Osteocyte (in vitro differentiated cells): ENCODE data around the gene TP73. TPM values are rescaled to one million over a fixed set of nuclear protein-coding genes. Genes with fewer than 3 reads are reported as not detected.
A peak's percentile ranks its signal among the peaks of the same experiment; 100 is the strongest.

Source experiments
- DNase-seq: peaks from one replicate; pipeline ENCODE4 v3.0.0; 2021; ENCODE audit warnings: mixed read lengths; ENCODE audit not compliant: unreplicated experiment; ENCODE audit errors: extremely low spot score
- H3K27ac Mint-ChIP-seq: one replicate; pipeline ENCODE4 v1.8.0; 2021; ENCODE audit warnings: mild to moderate bottlenecking, mixed read lengths; ENCODE audit not compliant: unreplicated experiment
- H3K27me3 Mint-ChIP-seq: one replicate; pipeline ENCODE4 v1.8.0; 2021; ENCODE audit warnings: mixed read lengths; ENCODE audit not compliant: unreplicated experiment
- H3K36me3 Mint-ChIP-seq: one replicate; pipeline ENCODE4 v1.8.0; 2021; ENCODE audit warnings: mixed read lengths; ENCODE audit not compliant: unreplicated experiment
- H3K4me1 Mint-ChIP-seq: one replicate; pipeline ENCODE4 v1.8.0; 2021; ENCODE audit warnings: mixed read lengths; ENCODE audit not compliant: unreplicated experiment
- H3K4me3 Mint-ChIP-seq: one replicate; pipeline ENCODE4 v1.8.0; 2021; ENCODE audit warnings: mild to moderate bottlenecking, moderate library complexity, mixed read lengths; ENCODE audit not compliant: unreplicated experiment
- H3K9me3 Mint-ChIP-seq: one replicate; pipeline ENCODE4 v1.8.0; 2021; ENCODE audit warnings: mixed read lengths; ENCODE audit not compliant: unreplicated experiment
- CTCF ChIP-seq: fragments of 200-600 bp; sonication (generic); IDR thresholded peaks from 2 replicates; pipeline ENCODE4 v1.5.0; 2021; ENCODE audit warnings: antibody characterized with exemption, mild to moderate bottlenecking, moderate library complexity
- total RNA-seq: library from RNA; stranded (reverse); gene quantifications from 2 replicates; pipeline ENCODE4 v1.2.1, GENCODE V29; 2021

Gene TP73
- total RNA-seq, 1 donor from 2014 or later, result 0.24 TPM

- Mint-ChIP-seq H3K4me3 (no peak overlapping the region), H3K27ac (no peak overlapping the region), H3K9me3 (no peaks in the 10 kb centered on the region), H3K36me3 (peaks cover 7% of the 10 kb centered on the region), H3K4me1 (peaks cover 21% of the 10 kb centered on the region), H3K27me3 (peaks cover 46% of the 10 kb centered on the region)
- peak; percentile 83 for DNase-seq
- TF ChIP-seq CTCF, result no peak
These were observed 1.0 kb upstream of the TP73 start for GRCh38 chr1:3651026-3651929.

- Mint-ChIP-seq H3K27me3 (peaks cover 57% of the 10 kb centered on the region), H3K27ac (no peak overlapping the region), H3K4me1 (peaks cover 21% of the 10 kb centered on the region), H3K9me3 (no peaks in the 10 kb centered on the region), H3K36me3 (no peaks in the 10 kb centered on the region), H3K4me3 (no peak overlapping the region)
- TF ChIP-seq CTCF, result no peak
- peak; percentile 84 for DNase-seq
These were observed 401 bp downstream of the TP73 start for GRCh38 chr1:3652548-3653285.

GRCh38 chr1:3653286-3653618 is 936 bp downstream of the TP73 start:
- H3K4me1 Mint-ChIP-seq, result peaks cover 18% of the 10 kb centered on the region
- no peak for TF ChIP-seq CTCF
- DNase-seq, result no peak
- no peak overlapping the region for H3K4me3 Mint-ChIP-seq
- H3K27ac Mint-ChIP-seq, result no peak overlapping the region
- peaks cover 63% of the 10 kb centered on the region for H3K27me3 Mint-ChIP-seq
- H3K9me3 Mint-ChIP-seq, result no peaks in the 10 kb centered on the region
- H3K36me3 Mint-ChIP-seq, result no peaks in the 10 kb centered on the region

GRCh38 chr1:3654549-3655281 is 2.4 kb downstream of the TP73 start:
- TF ChIP-seq CTCF, result no peak
- Mint-ChIP-seq H3K27ac (no peak overlapping the region), H3K4me1 (peaks cover 7% of the 10 kb centered on the region), H3K4me3 (no peak overlapping the region), H3K36me3 (no peaks in the 10 kb centered on the region), H3K27me3 (peaks cover 71% of the 10 kb centered on the region), H3K9me3 (no peaks in the 10 kb centered on the region)
- no peak for DNase-seq
